GM12878 (cell line): ENCODE results near the gene PYGB.

ENCODE experiments used
- CBFB ChIP-seq: IDR thresholded peaks from 2 replicates; pipeline ENCODE4 v1.6.1; 2016; ENCODE audit warnings: antibody characterized with exemption, low read depth
- CHD1 ChIP-seq: IDR thresholded peaks from 2 replicates; pipeline ENCODE4 v1.6.1; 2012; ENCODE audit warnings: low read depth, low read length, improper control_type of control experiment
- EP300 ChIP-seq, 2 experiments: fragments of 150-350 bp in 1 of 2; IDR thresholded peaks; 2 replicates each; pipeline ENCODE4 v1.6.1; 2011 to 2012; ENCODE audit warnings: low read depth in 2 of 2, low read length in 2 of 2, borderline replicate concordance in 1 of 2, improper control_type of control experiment in 1 of 2, inconsistent platforms in 1 of 2; ENCODE audit not compliant: control insufficient read depth in 1 of 2
- ESRRA ChIP-seq: IDR thresholded peaks from 2 replicates; pipeline ENCODE4 v1.6.1; 2012; ENCODE audit warnings: mild to moderate bottlenecking, low read length, improper control_type of control experiment
- ETV6 ChIP-seq, 2 experiments: fragments of 450-650 bp in 1 of 2; IDR thresholded peaks in 1 of 2; conservative IDR thresholded peaks in 1 of 2; 2 replicates each; pipeline ENCODE4 v1.6.1; 2014; ENCODE audit warnings: antibody characterized with exemption in 1 of 2, borderline replicate concordance in 1 of 2, low read depth in 1 of 2, mild to moderate bottlenecking in 1 of 2, moderate library complexity in 1 of 2
- MEF2A ChIP-seq: IDR thresholded peaks from 2 replicates; pipeline ENCODE4 v1.6.1; 2011; ENCODE audit warnings: low read depth, mild to moderate bottlenecking, low read length, moderate library complexity; ENCODE audit not compliant: insufficient read depth
- POLR2A ChIP-seq: IDR thresholded peaks from 2 replicates; pipeline ENCODE4 v1.6.1; 2011; ENCODE audit warnings: low read depth, mild to moderate bottlenecking, low read length
- RAD21 ChIP-seq: IDR thresholded peaks from 2 replicates; pipeline ENCODE4 v1.6.1; 2011; ENCODE audit warnings: mild to moderate bottlenecking, low read depth, low read length, moderate library complexity; ENCODE audit not compliant: insufficient read depth
- SMAD5 ChIP-seq: IDR thresholded peaks from 2 replicates; pipeline ENCODE4 v1.6.1; 2016; ENCODE audit warnings: antibody characterized with exemption, low read depth
- SRF ChIP-seq, 2 experiments: IDR thresholded peaks; 2 replicates each; pipeline ENCODE4 v1.6.1; 2011; ENCODE audit warnings: low read depth in 2 of 2, low read length in 2 of 2, mild to moderate bottlenecking in 1 of 2, moderate library complexity in 1 of 2
- TARDBP ChIP-seq: IDR thresholded peaks from 2 replicates; pipeline ENCODE4 v1.6.1; 2016; ENCODE audit warnings: borderline replicate concordance
- TF ChIP-seq, protein P1 (sequence below), 3 experiments: IDR thresholded peaks in 2 of 3; conservative IDR thresholded peaks in 1 of 3; 2 replicates each; pipeline ENCODE4 v1.5.1; 2011; ENCODE audit warnings: low read depth in 3 of 3, low read length in 3 of 3, mild to moderate bottlenecking in 3 of 3, control low read depth in 2 of 3, moderate library complexity in 2 of 3, inconsistent platforms in 1 of 3, mixed read lengths in 1 of 3; ENCODE audit not compliant: control insufficient read depth in 2 of 3, insufficient read depth in 1 of 3; ENCODE audit errors: extremely low read depth in 1 of 3
- TF ChIP-seq, protein P2 (sequence below): fragments of 450-650 bp; IDR thresholded peaks from 2 replicates; pipeline ENCODE4 v1.6.1; 2017; ENCODE audit warnings: antibody characterized with exemption, mild to moderate bottlenecking, moderate library complexity

DNA sequence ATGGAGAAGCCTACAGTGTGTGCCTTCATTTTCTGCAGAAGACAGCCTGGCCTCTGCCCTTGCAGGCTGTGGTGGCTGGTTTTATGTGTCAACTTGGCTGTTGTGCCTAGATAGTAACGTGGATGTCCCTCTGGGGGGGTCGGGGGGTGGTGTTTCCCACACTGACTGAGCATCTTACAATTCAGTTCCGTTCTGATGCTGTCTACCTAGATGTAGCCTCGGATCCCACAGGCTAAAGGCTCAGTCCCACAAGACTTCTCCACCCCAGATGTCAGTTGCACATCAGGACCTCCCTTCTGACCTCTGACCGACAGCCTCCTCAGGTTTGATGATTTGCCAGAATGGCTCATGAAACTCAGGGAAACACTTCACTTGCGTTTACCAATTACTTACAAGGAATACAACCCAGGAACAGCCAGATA is 4.4 kb downstream of the PYGB start:
- TF ChIP-seq ETV6 (conservative IDR thresholded peaks at IDR 0.05 in 1 of 2, IDR thresholded peaks at IDR 0.05 in 1 of 2; ENCODE audit: borderline replicate concordance in 1 of 2, low read depth in 1 of 2) (no peak), ESRRA (no peak), SMAD5 (no peak), CBFB (no peak), EP300 (IDR thresholded peaks at IDR 0.05; ENCODE audit: borderline replicate concordance in 1 of 2, control insufficient read depth in 1 of 2, low read depth in 2 of 2, low read length in 2 of 2) (no peak), POLR2A (no peak), RAD21 (no peak), SRF (IDR thresholded peaks at IDR 0.05; ENCODE audit: low read depth in 2 of 2, low read length in 2 of 2) (no peak), MEF2A (no peak), TARDBP (no peak), CHD1 (no peak)
- TF ChIP-seq, protein P1, sequence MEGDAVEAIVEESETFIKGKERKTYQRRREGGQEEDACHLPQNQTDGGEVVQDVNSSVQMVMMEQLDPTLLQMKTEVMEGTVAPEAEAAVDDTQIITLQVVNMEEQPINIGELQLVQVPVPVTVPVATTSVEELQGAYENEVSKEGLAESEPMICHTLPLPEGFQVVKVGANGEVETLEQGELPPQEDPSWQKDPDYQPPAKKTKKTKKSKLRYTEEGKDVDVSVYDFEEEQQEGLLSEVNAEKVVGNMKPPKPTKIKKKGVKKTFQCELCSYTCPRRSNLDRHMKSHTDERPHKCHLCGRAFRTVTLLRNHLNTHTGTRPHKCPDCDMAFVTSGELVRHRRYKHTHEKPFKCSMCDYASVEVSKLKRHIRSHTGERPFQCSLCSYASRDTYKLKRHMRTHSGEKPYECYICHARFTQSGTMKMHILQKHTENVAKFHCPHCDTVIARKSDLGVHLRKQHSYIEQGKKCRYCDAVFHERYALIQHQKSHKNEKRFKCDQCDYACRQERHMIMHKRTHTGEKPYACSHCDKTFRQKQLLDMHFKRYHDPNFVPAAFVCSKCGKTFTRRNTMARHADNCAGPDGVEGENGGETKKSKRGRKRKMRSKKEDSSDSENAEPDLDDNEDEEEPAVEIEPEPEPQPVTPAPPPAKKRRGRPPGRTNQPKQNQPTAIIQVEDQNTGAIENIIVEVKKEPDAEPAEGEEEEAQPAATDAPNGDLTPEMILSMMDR (IDR thresholded peaks at IDR 0.05 in 2 of 3, conservative IDR thresholded peaks at IDR 0.05 in 1 of 3; ENCODE audit: control insufficient read depth in 2 of 3, extremely low read depth in 1 of 3, insufficient read depth in 1 of 3, low read depth in 3 of 3, low read length in 3 of 3) = no peak
- TF ChIP-seq, protein P2, sequence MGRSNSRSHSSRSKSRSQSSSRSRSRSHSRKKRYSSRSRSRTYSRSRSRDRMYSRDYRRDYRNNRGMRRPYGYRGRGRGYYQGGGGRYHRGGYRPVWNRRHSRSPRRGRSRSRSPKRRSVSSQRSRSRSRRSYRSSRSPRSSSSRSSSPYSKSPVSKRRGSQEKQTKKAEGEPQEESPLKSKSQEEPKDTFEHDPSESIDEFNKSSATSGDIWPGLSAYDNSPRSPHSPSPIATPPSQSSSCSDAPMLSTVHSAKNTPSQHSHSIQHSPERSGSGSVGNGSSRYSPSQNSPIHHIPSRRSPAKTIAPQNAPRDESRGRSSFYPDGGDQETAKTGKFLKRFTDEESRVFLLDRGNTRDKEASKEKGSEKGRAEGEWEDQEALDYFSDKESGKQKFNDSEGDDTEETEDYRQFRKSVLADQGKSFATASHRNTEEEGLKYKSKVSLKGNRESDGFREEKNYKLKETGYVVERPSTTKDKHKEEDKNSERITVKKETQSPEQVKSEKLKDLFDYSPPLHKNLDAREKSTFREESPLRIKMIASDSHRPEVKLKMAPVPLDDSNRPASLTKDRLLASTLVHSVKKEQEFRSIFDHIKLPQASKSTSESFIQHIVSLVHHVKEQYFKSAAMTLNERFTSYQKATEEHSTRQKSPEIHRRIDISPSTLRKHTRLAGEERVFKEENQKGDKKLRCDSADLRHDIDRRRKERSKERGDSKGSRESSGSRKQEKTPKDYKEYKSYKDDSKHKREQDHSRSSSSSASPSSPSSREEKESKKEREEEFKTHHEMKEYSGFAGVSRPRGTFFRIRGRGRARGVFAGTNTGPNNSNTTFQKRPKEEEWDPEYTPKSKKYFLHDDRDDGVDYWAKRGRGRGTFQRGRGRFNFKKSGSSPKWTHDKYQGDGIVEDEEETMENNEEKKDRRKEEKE = no peak
